Choroid plexus epithelial cell (primary cell): Measurements from ENCODE around the gene PDGFD.

ENCODE experiments used
- DNase-seq: peaks from one replicate; pipeline ENCODE4 v3.0.0-alpha.2; 2010; ENCODE audit warnings: low read depth
- H3K4me3 ChIP-seq: 2 replicates; pipeline ENCODE4 v1.5.1; 2011; ENCODE audit warnings: low read depth, mild to moderate bottlenecking, control low read depth, low read length, moderate library complexity
- CTCF ChIP-seq: conservative IDR thresholded peaks from 2 replicates; pipeline ENCODE4 v1.5.1; 2011; ENCODE audit warnings: low read depth, mild to moderate bottlenecking, control low read depth, inconsistent platforms, low read length, moderate library complexity

Gene PDGFD

DNA sequence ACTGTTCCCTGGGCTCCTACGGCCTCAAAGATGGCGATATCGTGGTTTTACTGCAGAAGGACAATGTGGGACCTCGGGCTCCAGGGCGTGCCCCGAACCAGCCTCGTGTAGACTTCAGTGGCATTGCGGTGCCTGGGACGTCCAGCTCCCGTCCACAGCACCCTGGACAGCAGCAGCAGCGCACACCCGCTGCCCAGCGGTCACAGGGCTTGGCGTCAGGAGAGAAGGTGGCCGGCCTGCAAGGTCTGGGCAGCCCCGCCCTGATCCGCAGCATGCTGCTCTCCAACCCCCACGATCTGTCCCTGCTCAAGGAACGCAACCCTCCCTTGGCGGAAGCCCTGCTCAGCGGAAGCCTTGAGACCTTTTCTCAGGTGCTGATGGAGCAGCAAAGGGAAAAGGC, 127.0 kb downstream of the PDGFD start:
- no peak for DNase-seq
- H3K4me3 ChIP-seq = no peak overlapping the region
- TF ChIP-seq CTCF = no peak

DNA sequence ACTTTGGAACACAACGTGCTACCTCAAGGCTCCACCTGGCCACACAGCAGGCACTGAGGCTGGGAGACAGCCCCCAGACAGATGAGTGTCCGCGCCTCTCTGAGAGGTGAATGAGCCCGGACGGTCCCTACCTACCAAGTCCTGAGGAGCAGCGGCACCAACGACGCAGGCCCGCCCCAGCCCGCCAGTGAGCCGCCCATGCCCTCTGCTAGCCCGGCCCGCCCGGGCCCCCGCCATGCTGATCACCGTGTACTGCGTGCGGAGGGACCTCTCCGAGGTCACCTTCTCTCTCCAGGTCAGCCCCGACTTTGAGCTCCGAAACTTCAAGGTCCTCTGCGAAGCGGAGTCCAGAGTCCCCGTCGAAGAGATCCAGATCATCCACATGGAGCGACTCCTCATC, 127.4 kb downstream of the PDGFD start, which contains the start of gene DDI1:
DDI1 (plus strand) TSS at position 53 of the 400 bp plus-strand sequence; CDS start at position 236, 183 bp downstream.
- H3K4me3 ChIP-seq = no peak within 1 kb of the TSS
- no peak for TF ChIP-seq CTCF
- no peak for DNase-seq

DNA sequence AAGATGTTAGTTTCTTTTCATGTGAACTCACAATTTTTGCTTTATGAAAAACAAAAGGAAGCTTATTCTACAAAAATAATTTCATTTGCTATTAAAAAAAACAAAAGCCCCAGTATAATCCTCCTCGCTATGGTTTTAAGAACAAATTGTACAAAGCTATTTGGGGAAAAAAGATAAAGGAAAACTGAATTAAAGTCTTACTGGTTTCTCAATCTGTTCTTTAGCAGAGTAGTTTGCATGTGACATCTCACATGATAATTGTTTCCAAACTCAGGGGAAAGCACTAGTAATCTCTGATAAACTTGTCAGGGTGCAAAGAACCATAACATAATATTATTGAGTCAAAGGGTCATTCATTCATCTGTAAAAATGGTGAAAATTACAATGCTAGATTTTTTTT, 130.4 kb downstream of the PDGFD start:
- peak; percentile 70 for DNase-seq
- TF ChIP-seq CTCF = no peak
- no peak overlapping the region for H3K4me3 ChIP-seq

GRCh38 chr11:104033134-104033533, 130.8 kb downstream of the PDGFD start:
- peak; percentile 97 for DNase-seq

GRCh38 chr11:104028476-104029263, 135.3 kb downstream of the PDGFD start:
- H3K4me3 ChIP-seq = no peak overlapping the region
- no peak for TF ChIP-seq CTCF
- peak; percentile 77 for DNase-seq

More at GRCh38 chr11:104033134-104033533, 130.8 kb downstream of the PDGFD start:
- no peak overlapping the region for H3K4me3 ChIP-seq
- no peak for TF ChIP-seq CTCF

DNA sequence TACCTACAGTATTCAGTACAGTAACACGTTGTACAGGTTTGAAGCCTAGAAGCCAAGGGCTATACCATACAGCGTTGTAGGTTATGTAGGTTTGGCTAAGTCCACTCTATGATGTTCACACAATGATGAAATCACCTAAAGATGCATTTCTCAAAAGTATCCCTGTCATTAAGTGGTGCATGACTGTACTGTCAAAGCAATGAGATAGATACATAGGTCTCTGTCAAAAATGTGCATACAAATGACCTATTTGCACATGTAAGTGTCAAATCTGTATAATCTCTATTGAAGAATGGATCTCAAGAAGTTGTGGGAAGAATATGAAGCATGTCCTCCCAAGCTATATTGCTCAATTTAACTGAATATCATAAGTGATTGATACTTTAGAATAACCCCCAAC, 139.4 kb downstream of the PDGFD start:
- no peak for DNase-seq
- no peak overlapping the region for H3K4me3 ChIP-seq
- TF ChIP-seq CTCF = no peak
